Activated naive CD8-positive, alpha-beta T cell treated with anti-CD3 and anti-CD28 coated beads, Interleukin-2, amount 50 U/mL, for 24 hours (primary cell): ENCODE results near the gene SGCG.
"Not testable (repeated sequence)": the region's sequence is repeated elsewhere in the genome, so short reads cannot be mapped to it uniquely, and the experiment has no call there.

ENCODE experiments used
- ATAC-seq: fragments of 150-1000 bp; cut with Tn5 transposase; one replicate; pipeline ENCODE4 v1.10.0; 2021
- DNase-seq: peaks from one replicate; pipeline ENCODE4 v3.0.0; 2021
- H3K27ac Mint-ChIP-seq: one replicate; pipeline ENCODE4 v1.8.0; 2021; ENCODE audit warnings: mild to moderate bottlenecking, mixed read lengths
- H3K27me3 Mint-ChIP-seq: one replicate; pipeline ENCODE4 v1.8.0; 2021; ENCODE audit warnings: mixed read lengths
- H3K36me3 Mint-ChIP-seq: one replicate; pipeline ENCODE4 v1.8.0; 2021; ENCODE audit warnings: low read depth, mixed read lengths
- H3K4me1 Mint-ChIP-seq: one replicate; pipeline ENCODE4 v1.8.0; 2021; ENCODE audit warnings: mixed read lengths
- H3K4me3 Mint-ChIP-seq: one replicate; pipeline ENCODE4 v1.8.0; 2021; ENCODE audit warnings: mild to moderate bottlenecking, moderate library complexity, mixed read lengths
- H3K9me3 Mint-ChIP-seq: one replicate; pipeline ENCODE4 v1.8.0; 2021; ENCODE audit warnings: mixed read lengths

Gene SGCG

GRCh38 chr13:23175920-23176319 lies 4.9 kb upstream of the SGCG start:
- H3K4me1 Mint-ChIP-seq: no peaks in the 10 kb centered on the region
- no peak for ATAC-seq
- H3K4me3 Mint-ChIP-seq: no peak overlapping the region
- H3K27ac Mint-ChIP-seq: no peak overlapping the region
- no peak for DNase-seq
- peaks cover 8% of the 10 kb centered on the region for H3K9me3 Mint-ChIP-seq
- no peaks in the 10 kb centered on the region for H3K36me3 Mint-ChIP-seq
- peaks cover 3% of the 10 kb centered on the region for H3K27me3 Mint-ChIP-seq

- H3K36me3 Mint-ChIP-seq: no peaks in the 10 kb centered on the region
- H3K27me3 Mint-ChIP-seq: peaks cover 3% of the 10 kb centered on the region
- no peak overlapping the region for H3K27ac Mint-ChIP-seq
- peaks cover under 1% of the 10 kb centered on the region for H3K9me3 Mint-ChIP-seq
- H3K4me3 Mint-ChIP-seq: no peak overlapping the region
- no peak for ATAC-seq
- no peak for DNase-seq
- no peaks in the 10 kb centered on the region for H3K4me1 Mint-ChIP-seq
Measured at GRCh38 chr13:23182142-23182541, 1.4 kb downstream of the SGCG start.

- DNase-seq: no peak
- no peak for ATAC-seq
- H3K36me3 Mint-ChIP-seq: no peaks in the 10 kb centered on the region
Measured at GRCh38 chr13:23183292-23183691, 2.5 kb downstream of the SGCG start.

GRCh38 chr13:23185542-23185941 lies 4.8 kb downstream of the SGCG start:
- Mint-ChIP-seq H3K27ac (no peak overlapping the region), H3K4me1 (no peaks in the 10 kb centered on the region), H3K27me3 (no peaks in the 10 kb centered on the region), H3K36me3 (no peaks in the 10 kb centered on the region), H3K4me3 (no peak overlapping the region), H3K9me3 (no peaks in the 10 kb centered on the region)
- DNase-seq (no peak), ATAC-seq (no peak)

More at GRCh38 chr13:23183292-23183691, 2.5 kb downstream of the SGCG start:
- H3K9me3 Mint-ChIP-seq: no peaks in the 10 kb centered on the region
- H3K4me1 Mint-ChIP-seq: no peaks in the 10 kb centered on the region
- no peak overlapping the region for H3K4me3 Mint-ChIP-seq
- no peak overlapping the region for H3K27ac Mint-ChIP-seq
- H3K27me3 Mint-ChIP-seq: peaks cover 3% of the 10 kb centered on the region

- Mint-ChIP-seq H3K27me3 (peaks cover 7% of the 10 kb centered on the region), H3K4me3 (no peak overlapping the region), H3K4me1 (no peaks in the 10 kb centered on the region), H3K9me3 (no peaks in the 10 kb centered on the region), H3K36me3 (no peaks in the 10 kb centered on the region), H3K27ac (no peak overlapping the region)
- ATAC-seq (no peak), DNase-seq (no peak)
Measured at GRCh38 chr13:23201870-23202269, 21.1 kb downstream of the SGCG start.

GRCh38 chr13:23202383-23202782 lies 21.6 kb downstream of the SGCG start:
- H3K27ac Mint-ChIP-seq: no peak overlapping the region
- DNase-seq (no peak), ATAC-seq (no peak)
- no peaks in the 10 kb centered on the region for H3K4me1 Mint-ChIP-seq
- H3K9me3 Mint-ChIP-seq: no peaks in the 10 kb centered on the region
- H3K36me3 Mint-ChIP-seq: no peaks in the 10 kb centered on the region
- H3K27me3 Mint-ChIP-seq: peaks cover 7% of the 10 kb centered on the region
- no peak overlapping the region for H3K4me3 Mint-ChIP-seq

- ATAC-seq (no peak), DNase-seq (no peak)
- H3K27ac Mint-ChIP-seq: no peak overlapping the region
- H3K4me1 Mint-ChIP-seq: no peaks in the 10 kb centered on the region
- no peak overlapping the region for H3K4me3 Mint-ChIP-seq
- no peaks in the 10 kb centered on the region for H3K36me3 Mint-ChIP-seq
- H3K9me3 Mint-ChIP-seq: no peaks in the 10 kb centered on the region
- H3K27me3 Mint-ChIP-seq: peaks cover 5% of the 10 kb centered on the region
Measured at GRCh38 chr13:23203516-23203915, 22.7 kb downstream of the SGCG start.

GRCh38 chr13:23205807-23206206 lies 25.0 kb downstream of the SGCG start:
- Mint-ChIP-seq H3K27ac (no peak overlapping the region), H3K4me3 (no peak overlapping the region)
- DNase-seq: no peak

GRCh38 chr13:23212671-23213070 lies 31.9 kb downstream of the SGCG start:
- Mint-ChIP-seq H3K4me3 (no peak overlapping the region), H3K27ac (no peak overlapping the region), H3K9me3 (peaks cover 19% of the 10 kb centered on the region), H3K4me1 (no peaks in the 10 kb centered on the region), H3K27me3 (no peaks in the 10 kb centered on the region), H3K36me3 (no peaks in the 10 kb centered on the region)
- DNase-seq (no peak), ATAC-seq (no peak)

More at GRCh38 chr13:23205807-23206206, 25.0 kb downstream of the SGCG start:
- Mint-ChIP-seq H3K4me1 (no peaks in the 10 kb centered on the region), H3K27me3 (peaks cover 2% of the 10 kb centered on the region), H3K36me3 (no peaks in the 10 kb centered on the region), H3K9me3 (no peaks in the 10 kb centered on the region)
- no peak for ATAC-seq

GRCh38 chr13:23231241-23231640 lies 50.5 kb downstream of the SGCG start:
- Mint-ChIP-seq H3K4me3 (no peak overlapping the region), H3K27me3 (peaks cover 5% of the 10 kb centered on the region), H3K9me3 (no peaks in the 10 kb centered on the region), H3K36me3 (no peaks in the 10 kb centered on the region), H3K4me1 (no peaks in the 10 kb centered on the region), H3K27ac (no peak overlapping the region)
- ATAC-seq (no peak), DNase-seq (no peak)

GRCh38 chr13:23235994-23236393 lies 55.2 kb downstream of the SGCG start:
- Mint-ChIP-seq H3K4me1 (no peaks in the 10 kb centered on the region), H3K9me3 (no peaks in the 10 kb centered on the region), H3K36me3 (no peaks in the 10 kb centered on the region), H3K4me3 (no peak overlapping the region), H3K27me3 (peaks cover 5% of the 10 kb centered on the region), H3K27ac (no peak overlapping the region)
- ATAC-seq (no peak), DNase-seq (no peak)

GRCh38 chr13:23243066-23243465 lies 62.3 kb downstream of the SGCG start:
- Mint-ChIP-seq H3K27ac (no peak overlapping the region), H3K27me3 (peaks cover 3% of the 10 kb centered on the region), H3K36me3 (no peaks in the 10 kb centered on the region), H3K4me3 (no peak overlapping the region), H3K9me3 (no peaks in the 10 kb centered on the region), H3K4me1 (no peaks in the 10 kb centered on the region)
- no peak for DNase-seq
- ATAC-seq: no peak

- not testable (repeated sequence) for H3K9me3 Mint-ChIP-seq, ATAC-seq, H3K27ac Mint-ChIP-seq
Measured at GRCh38 chr13:23248410-23248809, 67.6 kb downstream of the SGCG start.

GRCh38 chr13:23254506-23254905 lies 73.7 kb downstream of the SGCG start:
- ATAC-seq (no peak), DNase-seq (no peak)
- H3K36me3 Mint-ChIP-seq: no peaks in the 10 kb centered on the region
- H3K9me3 Mint-ChIP-seq: peaks cover 4% of the 10 kb centered on the region
- no peaks in the 10 kb centered on the region for H3K4me1 Mint-ChIP-seq
- H3K4me3 Mint-ChIP-seq: no peak overlapping the region
- H3K27ac Mint-ChIP-seq: no peak overlapping the region
- H3K27me3 Mint-ChIP-seq: peaks cover 10% of the 10 kb centered on the region

More at GRCh38 chr13:23248410-23248809, 67.6 kb downstream of the SGCG start:
- H3K27me3 Mint-ChIP-seq, DNase-seq, H3K4me3 Mint-ChIP-seq, H3K4me1 Mint-ChIP-seq, H3K36me3 Mint-ChIP-seq: not testable (repeated sequence)

- H3K4me3 Mint-ChIP-seq: no peak overlapping the region
- no peak for DNase-seq
- peaks cover 13% of the 10 kb centered on the region for H3K4me1 Mint-ChIP-seq
- H3K27ac Mint-ChIP-seq: no peak overlapping the region
- H3K27me3 Mint-ChIP-seq: peaks cover 15% of the 10 kb centered on the region
- ATAC-seq: no peak
- no peaks in the 10 kb centered on the region for H3K36me3 Mint-ChIP-seq
- H3K9me3 Mint-ChIP-seq: no peaks in the 10 kb centered on the region
Measured at GRCh38 chr13:23267571-23267970, 86.8 kb downstream of the SGCG start.

GRCh38 chr13:23268441-23268840 lies 87.7 kb downstream of the SGCG start:
- Mint-ChIP-seq H3K36me3 (no peaks in the 10 kb centered on the region), H3K27ac (no peak overlapping the region), H3K9me3 (no peaks in the 10 kb centered on the region), H3K4me1 (peaks cover 13% of the 10 kb centered on the region), H3K27me3 (peaks cover 13% of the 10 kb centered on the region), H3K4me3 (no peak overlapping the region)
- ATAC-seq (peak; percentile 89), DNase-seq (peak; percentile 31)
